ENCODE data around the gene PPM1H.

GRCh38 chr12:62717643-62718042 is 217.3 kb downstream of the PPM1H start:
- TF ChIP-seq, protein P1, sequence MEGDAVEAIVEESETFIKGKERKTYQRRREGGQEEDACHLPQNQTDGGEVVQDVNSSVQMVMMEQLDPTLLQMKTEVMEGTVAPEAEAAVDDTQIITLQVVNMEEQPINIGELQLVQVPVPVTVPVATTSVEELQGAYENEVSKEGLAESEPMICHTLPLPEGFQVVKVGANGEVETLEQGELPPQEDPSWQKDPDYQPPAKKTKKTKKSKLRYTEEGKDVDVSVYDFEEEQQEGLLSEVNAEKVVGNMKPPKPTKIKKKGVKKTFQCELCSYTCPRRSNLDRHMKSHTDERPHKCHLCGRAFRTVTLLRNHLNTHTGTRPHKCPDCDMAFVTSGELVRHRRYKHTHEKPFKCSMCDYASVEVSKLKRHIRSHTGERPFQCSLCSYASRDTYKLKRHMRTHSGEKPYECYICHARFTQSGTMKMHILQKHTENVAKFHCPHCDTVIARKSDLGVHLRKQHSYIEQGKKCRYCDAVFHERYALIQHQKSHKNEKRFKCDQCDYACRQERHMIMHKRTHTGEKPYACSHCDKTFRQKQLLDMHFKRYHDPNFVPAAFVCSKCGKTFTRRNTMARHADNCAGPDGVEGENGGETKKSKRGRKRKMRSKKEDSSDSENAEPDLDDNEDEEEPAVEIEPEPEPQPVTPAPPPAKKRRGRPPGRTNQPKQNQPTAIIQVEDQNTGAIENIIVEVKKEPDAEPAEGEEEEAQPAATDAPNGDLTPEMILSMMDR (IDR thresholded peaks at IDR 0.05) = no peak
- no peak for TF ChIP-seq POLR2A (IDR thresholded peaks at IDR 0.05)

All from heart left ventricle (tissue), 13 donors.